PFSK-1 (cell line): ENCODE measurements around the gene CD33.

Experiments
- POLR2AphosphoS5 ChIP-seq: IDR thresholded peaks from 2 replicates; pipeline ENCODE4 v1.6.1; 2012; ENCODE audit warnings: low read depth, mild to moderate bottlenecking, control low read depth, low read length, moderate library complexity
- REST ChIP-seq, 2 experiments: IDR thresholded peaks; 2 replicates each; pipeline versions ENCODE4 v1.6.1 to v1.8.0; 2011 to 2012; ENCODE audit warnings: low read depth in 2 of 2, low read length in 2 of 2, control low read depth in 1 of 2, inconsistent platforms in 1 of 2, mild to moderate bottlenecking in 1 of 2, moderate library complexity in 1 of 2; ENCODE audit not compliant: insufficient read depth in 1 of 2
- SIN3A ChIP-seq: IDR thresholded peaks from 2 replicates; pipeline ENCODE4 v1.6.1; 2012; ENCODE audit warnings: mild to moderate bottlenecking, low read length, moderate library complexity, borderline replicate concordance; ENCODE audit not compliant: insufficient read depth

GRCh38 chr19:51272183-51272810 is 47.4 kb downstream of the CD33 start:
- TF ChIP-seq REST (IDR thresholded peaks at IDR 0.05; ENCODE audit: insufficient read depth in 1 of 2, low read depth in 2 of 2, low read length in 2 of 2) = no peak
- TF ChIP-seq SIN3A = no peak
- TF ChIP-seq POLR2AphosphoS5 = no peak
